ENCODE data around the gene PCK1.

DNA sequence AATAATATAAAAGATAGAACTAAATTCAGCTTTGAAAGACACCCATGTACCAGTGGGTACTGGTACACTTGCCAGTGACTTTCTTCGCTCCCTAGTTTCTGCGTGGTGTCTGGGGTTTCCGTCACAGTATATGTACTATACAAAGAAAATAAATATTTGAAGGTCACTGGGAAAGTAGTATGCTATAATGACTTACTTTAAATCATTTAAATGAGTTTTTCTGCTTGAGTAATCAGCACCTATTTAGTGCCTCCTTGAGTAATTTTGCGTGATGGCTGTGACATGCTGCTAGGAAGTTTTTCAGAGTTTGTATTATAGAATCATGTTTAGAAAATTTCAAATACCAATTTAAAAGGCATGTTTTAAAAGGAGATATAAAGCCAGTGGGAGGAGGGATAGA, 32.8 kb upstream of the PCK1 start:
- TF ChIP-seq CTCF (IDR thresholded peaks at IDR 0.05 in 4 of 5, conservative IDR thresholded peaks at IDR 0.05 in 1 of 5): no peak
- TF ChIP-seq POLR2A (IDR thresholded peaks at IDR 0.05): no peak

Data from gastrocnemius medialis (tissue), 4 donors.